GM12864 (cell line): ENCODE measurements around the gene ZNF184.
A peak's percentile ranks its signal among the peaks of the same experiment; 100 is the strongest.

Experiments
- DNase-seq: peaks from one replicate; pipeline ENCODE4 v3.0.0-alpha.2; 2011; ENCODE audit warnings: low read depth
- H3K4me3 ChIP-seq: 2 replicates; pipeline ENCODE4 v1.5.1; 2011; ENCODE audit warnings: mild to moderate bottlenecking, low read depth, low read length, control low read depth
- CTCF ChIP-seq: IDR thresholded peaks from 2 replicates; pipeline ENCODE4 v1.5.1; 2011; ENCODE audit warnings: low read depth, mild to moderate bottlenecking, moderate library complexity, low read length, control low read depth, inconsistent platforms; ENCODE audit errors: missing control alignments

Gene ZNF184

DNA sequence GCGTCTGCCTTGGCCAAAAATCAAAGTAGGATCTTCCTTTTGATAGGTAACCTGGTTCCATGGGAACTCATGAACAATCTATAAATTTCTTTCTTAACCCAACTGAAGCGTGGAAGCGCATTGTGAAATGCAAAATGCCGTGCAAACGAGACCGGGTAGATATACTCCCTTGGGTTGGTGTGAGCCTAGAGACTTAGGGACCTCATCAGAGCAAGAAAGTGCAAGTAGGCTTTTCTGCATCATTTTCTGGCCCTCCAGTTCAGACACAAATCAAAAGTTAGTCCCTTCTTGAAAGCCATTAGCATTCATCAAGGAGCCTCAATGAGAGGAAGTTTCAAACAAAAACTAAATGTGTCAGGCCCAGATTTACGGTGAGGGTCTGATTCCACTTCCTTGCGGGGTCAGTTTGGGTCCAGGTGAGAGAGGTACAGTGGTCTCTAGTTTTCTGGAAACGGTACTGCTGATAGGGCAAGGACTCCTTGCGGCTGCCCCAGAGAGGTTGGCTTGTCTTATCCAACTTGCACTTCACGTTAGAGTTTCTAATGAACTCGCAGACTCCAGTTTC is 5.3 kb upstream of the ZNF184 start:
- H3K4me3 ChIP-seq: peak overlapping the region; percentile 88
- no peak for TF ChIP-seq CTCF
- no peak for DNase-seq

- TF ChIP-seq CTCF: no peak
- no peak for DNase-seq
- peak overlapping the region; percentile 88; the same call in 1 of the 2 replicates for H3K4me3 ChIP-seq
Measured at GRCh38 chr6:27477318-27478013, 4.6 kb upstream of the ZNF184 start.

DNA sequence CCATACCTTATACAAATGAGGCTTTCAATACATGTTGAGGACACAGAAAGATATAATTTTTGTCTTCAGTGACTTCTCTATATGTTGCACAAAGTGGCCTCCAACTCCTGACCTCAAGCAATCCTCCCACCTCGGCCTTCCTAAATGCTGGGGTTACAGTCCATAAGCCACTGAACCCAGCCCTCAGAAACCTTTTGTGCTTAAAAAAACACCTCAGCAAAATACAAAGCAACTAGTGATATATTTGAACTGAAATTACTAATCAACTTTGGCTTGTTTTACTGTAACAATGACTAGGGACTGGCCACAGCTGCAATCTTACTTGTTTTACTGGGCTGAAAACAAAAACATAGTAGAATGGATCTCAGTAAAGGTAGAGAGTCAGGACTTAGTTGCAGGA is 3.2 kb upstream of the ZNF184 start:
- no peak overlapping the region for H3K4me3 ChIP-seq
- no peak for TF ChIP-seq CTCF
- no peak for DNase-seq

- no peak for TF ChIP-seq CTCF
Measured at GRCh38 chr6:27474672-27475071, 1.8 kb upstream of the ZNF184 start.

DNA sequence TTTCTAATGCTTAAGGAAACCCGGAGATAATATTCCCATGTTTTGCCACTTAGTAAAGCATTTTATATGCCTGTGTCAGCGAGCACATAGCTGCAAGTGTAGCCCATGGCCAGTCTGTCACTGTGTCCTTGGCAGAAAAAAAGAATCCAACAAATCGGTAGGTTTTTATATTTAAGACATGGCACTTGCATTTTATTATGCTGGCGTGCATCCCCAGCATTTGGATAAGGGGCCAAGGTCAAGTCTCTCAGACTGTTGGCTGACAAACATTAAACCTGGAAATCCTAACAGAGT is 1.2 kb upstream of the ZNF184 start:
- H3K4me3 ChIP-seq: peak overlapping the region; percentile 79
- DNase-seq: no peak
- no peak for TF ChIP-seq CTCF

More at GRCh38 chr6:27474672-27475071, 1.8 kb upstream of the ZNF184 start:
- H3K4me3 ChIP-seq: no peak overlapping the region
- DNase-seq: no peak

DNA sequence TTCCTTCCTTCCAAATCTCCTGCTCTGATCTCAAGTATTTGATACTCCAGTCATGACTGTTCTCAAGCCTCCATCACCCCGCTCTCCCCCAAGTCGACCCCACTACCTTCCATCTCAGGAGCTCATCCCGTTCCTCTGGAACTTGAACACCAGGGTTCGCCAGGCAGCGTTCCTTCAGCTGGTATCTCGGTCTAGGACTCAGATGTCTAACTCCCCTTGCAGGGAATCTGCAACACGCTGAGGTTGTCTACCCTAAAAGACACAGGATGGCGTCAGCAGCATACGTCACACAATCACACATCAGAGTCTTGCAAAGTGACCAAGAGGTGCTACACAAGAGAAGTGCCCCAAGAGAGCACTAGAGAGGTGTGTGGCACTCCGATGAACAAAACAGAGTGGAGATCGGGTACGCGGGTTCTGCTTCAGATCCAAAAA is 706 bp downstream of the ZNF184 start:
- TF ChIP-seq CTCF: peak; percentile 3
- DNase-seq: peak; percentile 46
- H3K4me3 ChIP-seq: peak overlapping the region; percentile 79

DNA sequence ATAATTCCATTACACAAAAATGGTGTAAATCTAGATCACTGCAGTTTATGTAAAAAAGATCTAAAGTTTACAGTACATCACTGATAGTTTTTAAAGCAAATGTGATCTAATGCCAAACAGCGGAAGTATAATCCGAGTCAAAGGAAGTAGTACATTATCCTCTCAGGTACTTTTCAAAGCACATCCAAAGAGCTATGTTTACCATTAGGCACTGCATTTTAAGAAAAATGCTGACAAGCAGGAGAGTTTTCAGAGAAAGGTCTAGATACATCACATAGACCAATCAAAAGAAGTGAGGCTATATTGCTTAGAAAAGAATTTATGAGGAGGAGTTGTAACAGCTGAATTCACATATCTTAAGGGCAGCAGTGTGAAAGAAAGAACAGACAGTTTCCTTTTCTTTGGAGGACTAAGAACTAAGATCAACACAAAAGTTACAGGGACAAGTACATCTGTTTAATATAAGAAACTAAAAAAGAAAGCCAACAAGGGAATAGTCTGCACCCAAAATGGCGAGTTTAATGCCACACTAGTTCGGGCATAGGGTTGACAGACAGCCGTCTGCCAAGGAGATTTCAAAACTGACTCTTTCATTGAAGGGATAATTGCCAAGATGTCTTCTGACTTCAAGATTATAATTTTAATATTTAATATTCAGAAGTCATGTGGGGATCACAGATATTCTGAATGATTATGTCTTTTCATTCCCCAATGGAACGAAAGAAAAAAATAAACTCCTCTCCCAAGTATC is 1.4 kb downstream of the ZNF184 start:
- H3K4me3 ChIP-seq: peak overlapping the region; percentile 79
- no peak for TF ChIP-seq CTCF
- no peak for DNase-seq
